ENCODE results near the gene RORB. TPM values are rescaled to one million over a fixed set of nuclear protein-coding genes. Genes with fewer than 3 reads are reported as not detected.

The RORB gene
- total RNA-seq, 1 experiment from 2014 or later, result 8.7 TPM

GRCh38 chr9:74735761-74736160 lies 238.6 kb downstream of the RORB start:
- Mint-ChIP-seq H3K4me1 (no peaks in the 10 kb centered on the region; the same call in 1 of the 2 replicates), H3K4me3 (no peak overlapping the region), H3K9me3 (no peaks in the 10 kb centered on the region), H3K27me3 (ENCODE audit: low read depth) (no peaks in the 10 kb centered on the region), H3K36me3 (no peaks in the 10 kb centered on the region), H3K27ac (no peak overlapping the region)
- ATAC-seq (peak; percentile 77), DNase-seq (ENCODE audit: low spot score) (no peak)
- CTCF ChIA-PET, result no interaction called here
- TF ChIP-seq ELF4 (CRISPR knock-in tag; IDR thresholded peaks at IDR 0.05; ENCODE audit: low read depth) (no peak), ATF2 (CRISPR knock-in tag; IDR thresholded peaks at IDR 0.05; ENCODE audit: borderline replicate concordance, low read depth) (no peak), IRF1 (CRISPR knock-in tag; IDR thresholded peaks at IDR 0.05) (no peak), ZNF317 (CRISPR knock-in tag; IDR thresholded peaks at IDR 0.05; ENCODE audit: borderline replicate concordance, low read depth) (no peak), KAT7 (CRISPR knock-in tag; IDR thresholded peaks at IDR 0.05; ENCODE audit: borderline replicate concordance) (no peak), GABPB1 (CRISPR knock-in tag; IDR thresholded peaks at IDR 0.05) (no peak), CREB1 (CRISPR knock-in tag; IDR thresholded peaks at IDR 0.05) (no peak), MXD4 (CRISPR knock-in tag; IDR thresholded peaks at IDR 0.05; ENCODE audit: borderline replicate concordance) (no peak), ARID4B (CRISPR knock-in tag; IDR thresholded peaks at IDR 0.05; ENCODE audit: borderline replicate concordance) (no peak), RORB (CRISPR knock-in tag; IDR thresholded peaks at IDR 0.05) (no peak), JAZF1 (CRISPR knock-in tag; IDR thresholded peaks at IDR 0.05) (no peak), ZNF138 (CRISPR knock-in tag; conservative IDR thresholded peaks at IDR 0.05) (no peak), JUN (CRISPR knock-in tag; IDR thresholded peaks at IDR 0.05) (no peak), EMX1 (CRISPR knock-in tag; IDR thresholded peaks at IDR 0.05) (no peak)
- TF ChIP-seq, protein P1, sequence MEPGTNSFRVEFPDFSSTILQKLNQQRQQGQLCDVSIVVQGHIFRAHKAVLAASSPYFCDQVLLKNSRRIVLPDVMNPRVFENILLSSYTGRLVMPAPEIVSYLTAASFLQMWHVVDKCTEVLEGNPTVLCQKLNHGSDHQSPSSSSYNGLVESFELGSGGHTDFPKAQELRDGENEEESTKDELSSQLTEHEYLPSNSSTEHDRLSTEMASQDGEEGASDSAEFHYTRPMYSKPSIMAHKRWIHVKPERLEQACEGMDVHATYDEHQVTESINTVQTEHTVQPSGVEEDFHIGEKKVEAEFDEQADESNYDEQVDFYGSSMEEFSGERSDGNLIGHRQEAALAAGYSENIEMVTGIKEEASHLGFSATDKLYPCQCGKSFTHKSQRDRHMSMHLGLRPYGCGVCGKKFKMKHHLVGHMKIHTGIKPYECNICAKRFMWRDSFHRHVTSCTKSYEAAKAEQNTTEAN (CRISPR knock-in tag; IDR thresholded peaks at IDR 0.05), result no peak
- TF ChIP-seq, protein P2, sequence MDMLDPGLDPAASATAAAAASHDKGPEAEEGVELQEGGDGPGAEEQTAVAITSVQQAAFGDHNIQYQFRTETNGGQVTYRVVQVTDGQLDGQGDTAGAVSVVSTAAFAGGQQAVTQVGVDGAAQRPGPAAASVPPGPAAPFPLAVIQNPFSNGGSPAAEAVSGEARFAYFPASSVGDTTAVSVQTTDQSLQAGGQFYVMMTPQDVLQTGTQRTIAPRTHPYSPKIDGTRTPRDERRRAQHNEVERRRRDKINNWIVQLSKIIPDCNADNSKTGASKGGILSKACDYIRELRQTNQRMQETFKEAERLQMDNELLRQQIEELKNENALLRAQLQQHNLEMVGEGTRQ (CRISPR knock-in tag; IDR thresholded peaks at IDR 0.05), result no peak
- POLR2A ChIA-PET, result no interaction called here

DNA sequence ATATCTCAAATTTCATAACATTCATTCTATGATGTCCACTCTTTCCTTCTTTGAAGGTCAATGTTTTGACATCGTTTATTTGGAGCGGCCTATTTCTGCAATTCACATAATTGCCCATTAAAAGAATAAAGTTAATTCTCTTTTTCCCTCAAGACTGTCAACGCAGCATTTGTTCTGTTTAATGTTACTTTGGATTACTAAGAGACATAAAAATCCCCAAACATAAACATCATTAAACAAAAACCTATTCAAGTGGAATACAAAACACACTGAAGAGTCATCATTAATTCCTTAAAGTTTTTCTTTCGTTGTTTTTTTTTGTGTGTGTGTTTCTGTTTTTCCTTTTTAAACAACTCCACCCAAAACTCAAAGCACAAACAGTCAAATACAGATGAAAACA lies 239.5 kb downstream of the RORB start:
- POLR2A ChIA-PET, result no interaction called here
- Mint-ChIP-seq H3K36me3 (no peaks in the 10 kb centered on the region), H3K27ac (no peak overlapping the region), H3K9me3 (no peaks in the 10 kb centered on the region), H3K4me3 (no peak overlapping the region), H3K4me1 (peaks cover 2% of the 10 kb centered on the region), H3K27me3 (ENCODE audit: low read depth) (no peaks in the 10 kb centered on the region)
- TF ChIP-seq, protein P3, sequence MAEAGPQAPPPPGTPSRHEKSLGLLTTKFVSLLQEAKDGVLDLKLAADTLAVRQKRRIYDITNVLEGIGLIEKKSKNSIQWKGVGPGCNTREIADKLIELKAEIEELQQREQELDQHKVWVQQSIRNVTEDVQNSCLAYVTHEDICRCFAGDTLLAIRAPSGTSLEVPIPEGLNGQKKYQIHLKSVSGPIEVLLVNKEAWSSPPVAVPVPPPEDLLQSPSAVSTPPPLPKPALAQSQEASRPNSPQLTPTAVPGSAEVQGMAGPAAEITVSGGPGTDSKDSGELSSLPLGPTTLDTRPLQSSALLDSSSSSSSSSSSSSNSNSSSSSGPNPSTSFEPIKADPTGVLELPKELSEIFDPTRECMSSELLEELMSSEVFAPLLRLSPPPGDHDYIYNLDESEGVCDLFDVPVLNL (CRISPR knock-in tag; IDR thresholded peaks at IDR 0.05; ENCODE audit: borderline replicate concordance, low read depth), result no peak
- TF ChIP-seq MYBL2 (CRISPR knock-in tag; IDR thresholded peaks at IDR 0.05), result no peak
- TF ChIP-seq, protein P4, sequence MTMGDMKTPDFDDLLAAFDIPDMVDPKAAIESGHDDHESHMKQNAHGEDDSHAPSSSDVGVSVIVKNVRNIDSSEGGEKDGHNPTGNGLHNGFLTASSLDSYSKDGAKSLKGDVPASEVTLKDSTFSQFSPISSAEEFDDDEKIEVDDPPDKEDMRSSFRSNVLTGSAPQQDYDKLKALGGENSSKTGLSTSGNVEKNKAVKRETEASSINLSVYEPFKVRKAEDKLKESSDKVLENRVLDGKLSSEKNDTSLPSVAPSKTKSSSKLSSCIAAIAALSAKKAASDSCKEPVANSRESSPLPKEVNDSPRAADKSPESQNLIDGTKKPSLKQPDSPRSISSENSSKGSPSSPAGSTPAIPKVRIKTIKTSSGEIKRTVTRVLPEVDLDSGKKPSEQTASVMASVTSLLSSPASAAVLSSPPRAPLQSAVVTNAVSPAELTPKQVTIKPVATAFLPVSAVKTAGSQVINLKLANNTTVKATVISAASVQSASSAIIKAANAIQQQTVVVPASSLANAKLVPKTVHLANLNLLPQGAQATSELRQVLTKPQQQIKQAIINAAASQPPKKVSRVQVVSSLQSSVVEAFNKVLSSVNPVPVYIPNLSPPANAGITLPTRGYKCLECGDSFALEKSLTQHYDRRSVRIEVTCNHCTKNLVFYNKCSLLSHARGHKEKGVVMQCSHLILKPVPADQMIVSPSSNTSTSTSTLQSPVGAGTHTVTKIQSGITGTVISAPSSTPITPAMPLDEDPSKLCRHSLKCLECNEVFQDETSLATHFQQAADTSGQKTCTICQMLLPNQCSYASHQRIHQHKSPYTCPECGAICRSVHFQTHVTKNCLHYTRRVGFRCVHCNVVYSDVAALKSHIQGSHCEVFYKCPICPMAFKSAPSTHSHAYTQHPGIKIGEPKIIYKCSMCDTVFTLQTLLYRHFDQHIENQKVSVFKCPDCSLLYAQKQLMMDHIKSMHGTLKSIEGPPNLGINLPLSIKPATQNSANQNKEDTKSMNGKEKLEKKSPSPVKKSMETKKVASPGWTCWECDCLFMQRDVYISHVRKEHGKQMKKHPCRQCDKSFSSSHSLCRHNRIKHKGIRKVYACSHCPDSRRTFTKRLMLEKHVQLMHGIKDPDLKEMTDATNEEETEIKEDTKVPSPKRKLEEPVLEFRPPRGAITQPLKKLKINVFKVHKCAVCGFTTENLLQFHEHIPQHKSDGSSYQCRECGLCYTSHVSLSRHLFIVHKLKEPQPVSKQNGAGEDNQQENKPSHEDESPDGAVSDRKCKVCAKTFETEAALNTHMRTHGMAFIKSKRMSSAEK (CRISPR knock-in tag; IDR thresholded peaks at IDR 0.05; ENCODE audit: borderline replicate concordance), result no peak
- no peak for TF ChIP-seq ZBTB21 (CRISPR knock-in tag; IDR thresholded peaks at IDR 0.05; ENCODE audit: borderline replicate concordance)
- no peak for TF ChIP-seq TP53 (CRISPR knock-in tag; IDR thresholded peaks at IDR 0.05)
- DNase-seq (ENCODE audit: low spot score) (no peak), ATAC-seq (no peak)
- CTCF ChIA-PET, result no interaction called here
